Brain microvascular endothelial cell (primary cell): ENCODE measurements around the gene ANKFY1.

Experiments used
- DNase-seq: peaks from one replicate; pipeline ENCODE4 v3.0.0-alpha.2; 2020
- H3K27ac ChIP-seq: fragments of 250-450 bp; sonication (Bioruptor Pico); 2 replicates; pipeline ENCODE4 v1.5.1; 2020; ENCODE audit warnings: mild to moderate bottlenecking, moderate library complexity
- H3K27me3 ChIP-seq: fragments of 250-450 bp; sonication (Bioruptor Pico); replicated peaks from 2 replicates; pipeline ENCODE4 v1.5.1; 2020; ENCODE audit warnings: mild to moderate bottlenecking
- H3K36me3 ChIP-seq: fragments of 250-450 bp; sonication (Bioruptor Pico); replicated peaks from 2 replicates; pipeline ENCODE4 v1.5.1; 2020; ENCODE audit warnings: mild to moderate bottlenecking
- H3K4me3 ChIP-seq: 2 replicates; pipeline ENCODE4 v1.5.1; 2011; ENCODE audit warnings: low read depth, mild to moderate bottlenecking, control low read depth, low read length, moderate library complexity
- CTCF ChIP-seq: IDR thresholded peaks from 2 replicates; pipeline ENCODE4 v1.5.1; 2011; ENCODE audit warnings: low read depth, mild to moderate bottlenecking, moderate library complexity, low read length, control low read depth, inconsistent platforms; ENCODE audit errors: missing control alignments
- in situ Hi-C: cut with HindIII; loops from 2 replicates; pipeline ENCODE4 v1.10.0; 2017; ENCODE audit warnings: low sequenced_read_pairs, low pct_ligation_motif_present

Gene ANKFY1

GRCh38 chr17:4157618-4158333, 106.0 kb downstream of the ANKFY1 start:
- no peak overlapping the region for H3K4me3 ChIP-seq
- no peaks in the 10 kb centered on the region for H3K27me3 ChIP-seq
- no peak overlapping the region for H3K27ac ChIP-seq
- in situ Hi-C loops: no loop called here
- TF ChIP-seq CTCF: no peak
- H3K36me3 ChIP-seq: no peaks in the 10 kb centered on the region
- DNase-seq: no peak

GRCh38 chr17:4156750-4157381, 106.9 kb downstream of the ANKFY1 start:
- no peak overlapping the region for H3K4me3 ChIP-seq
- DNase-seq: no peak
- TF ChIP-seq CTCF: peak; percentile 55
- H3K27ac ChIP-seq: no peak overlapping the region
- in situ Hi-C loops: no loop called here
- no peaks in the 10 kb centered on the region for H3K27me3 ChIP-seq
- H3K36me3 ChIP-seq: no peaks in the 10 kb centered on the region

GRCh38 chr17:4155980-4156620, 107.7 kb downstream of the ANKFY1 start:
- Histone ChIP-seq H3K27ac (no peak overlapping the region), H3K36me3 (no peaks in the 10 kb centered on the region), H3K27me3 (no peaks in the 10 kb centered on the region), H3K4me3 (no peak overlapping the region)
- in situ Hi-C loops: no loop called here
- TF ChIP-seq CTCF: no peak
- no peak for DNase-seq

- TF ChIP-seq CTCF: no peak
- Histone ChIP-seq H3K27me3 (no peaks in the 10 kb centered on the region), H3K4me3 (no peak overlapping the region), H3K27ac (no peak overlapping the region), H3K36me3 (no peaks in the 10 kb centered on the region)
- DNase-seq: no peak
- in situ Hi-C loops: no loop called here
Measured at GRCh38 chr17:4154201-4154600, 109.6 kb downstream of the ANKFY1 start.

- TF ChIP-seq CTCF: no peak
- no peaks in the 10 kb centered on the region for H3K27me3 ChIP-seq
- peak; percentile 54 for DNase-seq
- in situ Hi-C loops: no loop called here
- no peak overlapping the region for H3K27ac ChIP-seq
- H3K4me3 ChIP-seq: no peak overlapping the region
- H3K36me3 ChIP-seq: no peaks in the 10 kb centered on the region
Measured at GRCh38 chr17:4152471-4152870, 111.3 kb downstream of the ANKFY1 start.
